Body of pancreas (tissue), 4 donors: ENCODE results near the gene THBS2.

Source experiments
- CTCF ChIP-seq, 7 experiments: fragments of 450-650 bp in 4 of 7; fragments of 200-600 bp in 3 of 7; sonication (generic) in 3 of 7; IDR thresholded peaks; one replicate each; pipeline ENCODE4 v1.5.1; 2016 to 2019; ENCODE audit warnings: antibody characterized with exemption in 7 of 7
- POLR2A ChIP-seq, 3 donors: fragments of 450-650 bp; IDR thresholded peaks; one replicate each; pipeline ENCODE4 v1.6.1; 2016; ENCODE audit warnings: antibody characterized with exemption in 3 of 3, mild to moderate bottlenecking in 2 of 3

GRCh38 chr6:169302716-169303115 is 49.1 kb upstream of the THBS2 start:
- TF ChIP-seq CTCF (IDR thresholded peaks at IDR 0.05) (no peak), POLR2A (IDR thresholded peaks at IDR 0.05) (no peak)
